ENCODE data around the gene ZNF385B. TPM values are rescaled to one million over a fixed set of nuclear protein-coding genes. Genes with fewer than 3 reads are reported as not detected.

ZNF385B gene
- total RNA-seq, 1 donor from 2014 or later = 35.8 TPM

DNA sequence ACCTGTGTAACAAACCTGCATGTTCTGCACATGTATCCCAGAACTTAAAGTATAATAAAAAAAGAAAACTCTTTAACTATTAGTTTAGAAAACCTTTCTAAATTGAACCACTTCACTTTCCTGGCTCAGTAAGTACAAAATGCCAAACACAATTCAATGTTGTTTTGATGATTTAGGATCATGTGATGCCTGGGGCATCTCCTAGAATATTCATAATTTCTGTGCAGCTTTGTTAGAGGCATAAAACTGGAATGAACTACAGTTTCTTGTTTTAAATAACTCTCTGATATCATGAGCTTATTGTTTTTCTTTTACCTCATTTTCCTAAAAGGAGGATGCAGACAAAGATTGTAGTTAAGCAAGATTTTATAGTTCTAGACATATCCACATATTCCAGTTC lies 457.8 kb downstream of the ZNF385B start:
- Histone ChIP-seq H4K20me1 (ENCODE audit: low read depth) (no peaks in the 10 kb centered on the region), H3K4me1 (no peaks in the 10 kb centered on the region), H3K4me3 (no peak overlapping the region), H3F3A (ENCODE audit: low read depth) (no peaks in the 10 kb centered on the region), H3K4me2 (no peak overlapping the region), H3K79me2 (ENCODE audit: low read depth) (no peaks in the 10 kb centered on the region), H3K9me3 (ENCODE audit: low read depth) (no peaks in the 10 kb centered on the region), H2AFZ (replicated peaks) (no peak overlapping the region), H3K9ac (no peak overlapping the region), H3K36me3 (no peaks in the 10 kb centered on the region), H3K27me3 (no peaks in the 10 kb centered on the region), H3K27ac (no peak overlapping the region)
- no peaks in the 10 kb centered on the region for H3K36me3 Mint-ChIP-seq
- no peaks in the 10 kb centered on the region for H3K27me3 Mint-ChIP-seq (ENCODE audit: insufficient read depth, low read depth)
- TF ChIP-seq, protein P1, sequence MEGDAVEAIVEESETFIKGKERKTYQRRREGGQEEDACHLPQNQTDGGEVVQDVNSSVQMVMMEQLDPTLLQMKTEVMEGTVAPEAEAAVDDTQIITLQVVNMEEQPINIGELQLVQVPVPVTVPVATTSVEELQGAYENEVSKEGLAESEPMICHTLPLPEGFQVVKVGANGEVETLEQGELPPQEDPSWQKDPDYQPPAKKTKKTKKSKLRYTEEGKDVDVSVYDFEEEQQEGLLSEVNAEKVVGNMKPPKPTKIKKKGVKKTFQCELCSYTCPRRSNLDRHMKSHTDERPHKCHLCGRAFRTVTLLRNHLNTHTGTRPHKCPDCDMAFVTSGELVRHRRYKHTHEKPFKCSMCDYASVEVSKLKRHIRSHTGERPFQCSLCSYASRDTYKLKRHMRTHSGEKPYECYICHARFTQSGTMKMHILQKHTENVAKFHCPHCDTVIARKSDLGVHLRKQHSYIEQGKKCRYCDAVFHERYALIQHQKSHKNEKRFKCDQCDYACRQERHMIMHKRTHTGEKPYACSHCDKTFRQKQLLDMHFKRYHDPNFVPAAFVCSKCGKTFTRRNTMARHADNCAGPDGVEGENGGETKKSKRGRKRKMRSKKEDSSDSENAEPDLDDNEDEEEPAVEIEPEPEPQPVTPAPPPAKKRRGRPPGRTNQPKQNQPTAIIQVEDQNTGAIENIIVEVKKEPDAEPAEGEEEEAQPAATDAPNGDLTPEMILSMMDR (IDR thresholded peaks at IDR 0.05) = no peak
- TF ChIP-seq EZH2phosphoT487 (IDR thresholded peaks at IDR 0.05) (no peak), EZH2 (IDR thresholded peaks at IDR 0.05) (no peak)
- H3K9me3 Mint-ChIP-seq = no peaks in the 10 kb centered on the region
- H3K27ac Mint-ChIP-seq = no peak overlapping the region
- no peaks in the 10 kb centered on the region for H3K4me1 Mint-ChIP-seq
- no peak for DNase-seq (ENCODE audit: low spot score)
- no peak overlapping the region for H3K4me3 Mint-ChIP-seq

DNA sequence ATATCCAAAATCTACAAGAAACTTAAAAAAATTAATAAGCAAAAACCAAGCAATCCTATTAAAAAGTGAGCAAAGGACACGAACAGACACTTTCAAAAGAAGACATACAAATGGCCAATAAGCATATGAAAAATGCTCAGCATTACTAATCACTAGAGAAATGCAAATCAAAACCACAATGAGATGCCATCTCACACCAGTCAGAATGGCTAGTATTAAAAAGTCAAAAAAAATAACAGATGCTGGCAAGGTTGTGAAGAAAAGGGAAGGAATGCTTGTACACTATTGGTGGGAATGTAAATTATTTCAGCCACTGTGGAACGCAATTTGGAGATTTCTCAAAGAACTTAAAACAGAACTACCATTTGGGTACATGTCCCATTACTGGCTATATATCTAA lies 467.9 kb downstream of the ZNF385B start:
- no peaks in the 10 kb centered on the region for H3K79me2 ChIP-seq (ENCODE audit: low read depth)
- H3K27me3 ChIP-seq = no peaks in the 10 kb centered on the region
- no peak overlapping the region for H2AFZ ChIP-seq (replicated peaks)
- Mint-ChIP-seq H3K4me1 (no peaks in the 10 kb centered on the region), H3K9me3 (peaks cover 4% of the 10 kb centered on the region), H3K36me3 (no peaks in the 10 kb centered on the region), H3K27me3 (ENCODE audit: insufficient read depth, low read depth) (no peaks in the 10 kb centered on the region), H3K27ac (no peak overlapping the region), H3K4me3 (no peak overlapping the region)
- no peak overlapping the region for H3K4me2 ChIP-seq
- H3K9me3 ChIP-seq (ENCODE audit: low read depth) = peaks cover 3% of the 10 kb centered on the region
- no peaks in the 10 kb centered on the region for H4K20me1 ChIP-seq (ENCODE audit: low read depth)
- H3K9ac ChIP-seq = no peak overlapping the region
- no peak overlapping the region for H3K4me3 ChIP-seq
- no peak overlapping the region for H3K27ac ChIP-seq
- no peak for DNase-seq (ENCODE audit: low spot score)
- TF ChIP-seq EZH2phosphoT487 (IDR thresholded peaks at IDR 0.05) = no peak
- TF ChIP-seq, protein P1 (IDR thresholded peaks at IDR 0.05) = no peak
- TF ChIP-seq EZH2 (IDR thresholded peaks at IDR 0.05) = no peak
- H3K36me3 ChIP-seq = no peaks in the 10 kb centered on the region
- peaks cover 11% of the 10 kb centered on the region for H3F3A ChIP-seq (ENCODE audit: low read depth)
- no peaks in the 10 kb centered on the region for H3K4me1 ChIP-seq

MicroRNAs encoded within 50 kb of the gene (microRNA counts, 767-probe panel; counts per million panel counts)
- microRNA hsa-miR-1258 = 460 counts per million, percentile 90 among the panel's probes with 10 or more counts

Small RNA genes lying within 50 kb of the gene (microRNA-seq; reads per million reads assigned to microRNA genes)
- gene MIR1258 = not detected

Small RNA genes lying within 50 kb of the gene (small RNA-seq; reads per million reads assigned to genes)
- gene MIR1258 = not detected

Other genes with a start within 250 kb of the ZNF385B start
- 43.6 and 60.2 TPM in 2 replicates for gene CWC22, start 145.7 kb upstream of the ZNF385B start, total RNA-seq (ENCODE audit: low replicate concordance)

Data from neural progenitor cell (in vitro differentiated cells).